Liver (tissue), 3 donors: ENCODE data around the gene SMG7.

Experiments used
- CTCF ChIP-seq: fragments of 150-350 bp; IDR thresholded peaks from 2 replicates; pipeline ENCODE4 v1.5.1; 2017; ENCODE audit warnings: improper control_type of control experiment, low read depth, low read length; ENCODE audit not compliant: missing input control
- EGR1 ChIP-seq, 2 donors: IDR thresholded peaks; 2 replicates each; pipeline ENCODE4 v1.6.1; 2016 to 2018; ENCODE audit warnings: antibody characterized with exemption in 2 of 2, low read depth in 2 of 2
- HNF4A ChIP-seq, 2 donors: conservative IDR thresholded peaks; 2 replicates each; pipeline ENCODE4 v1.6.1; 2016; ENCODE audit warnings: antibody characterized with exemption in 2 of 2, mild to moderate bottlenecking in 2 of 2
- RAD21 ChIP-seq, 2 donors: IDR thresholded peaks; 2 replicates each; pipeline ENCODE4 v1.6.1; 2016; ENCODE audit warnings: antibody characterized with exemption in 2 of 2, mild to moderate bottlenecking in 2 of 2
- TAF1 ChIP-seq: conservative IDR thresholded peaks from 2 replicates; pipeline ENCODE4 v1.6.1; 2016; ENCODE audit warnings: antibody characterized with exemption, mild to moderate bottlenecking
- ZBTB33 ChIP-seq: IDR thresholded peaks from 2 replicates; pipeline ENCODE4 v1.6.1; 2016; ENCODE audit warnings: antibody characterized with exemption
- donor health status: healthy.
- donor health status: healthy.

DNA sequence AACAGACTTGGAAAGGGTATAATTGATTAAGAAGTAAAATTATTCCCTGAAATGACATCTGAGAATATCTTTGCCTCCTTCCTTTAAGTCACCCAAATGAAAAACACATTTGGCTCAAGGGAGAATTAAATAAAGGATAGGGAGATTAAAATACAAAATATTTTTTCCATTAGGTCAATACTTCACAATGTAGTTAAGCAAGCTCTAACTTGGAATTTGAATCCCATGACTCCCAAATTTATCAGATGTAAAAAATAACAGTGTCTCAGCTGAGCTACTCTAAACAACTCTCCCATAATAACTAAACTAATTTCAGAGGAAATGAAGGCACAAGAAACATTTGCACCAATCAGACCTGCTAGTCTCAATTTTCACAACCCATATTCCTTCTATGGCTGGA lies 47.6 kb upstream of the SMG7 start:
- TF ChIP-seq CTCF (no peak), EGR1 (IDR thresholded peaks at IDR 0.05; ENCODE audit: low read depth in 2 of 2) (no peak), RAD21 (IDR thresholded peaks at IDR 0.05) (no peak), HNF4A (conservative IDR thresholded peaks at IDR 0.05) (no peak), TAF1 (no peak), ZBTB33 (no peak)
